AG20443 (cell line): ENCODE results near the gene STAM.

Experiments used
- DNase-seq: peaks from one replicate; pipeline ENCODE4 v3.0.0; 2012; ENCODE audit warnings: low spot score, mixed read lengths

The STAM gene

GRCh38 chr10:17647326-17647725 lies 3.4 kb downstream of the STAM start:
- no peak for DNase-seq

- no peak for DNase-seq
Observed at GRCh38 chr10:17648243-17649035, 4.5 kb downstream of the STAM start.

- DNase-seq, result no peak
Observed at GRCh38 chr10:17649052-17649451, 5.1 kb downstream of the STAM start.

- DNase-seq, result peak; percentile 11
Observed at GRCh38 chr10:17649836-17650235, 5.9 kb downstream of the STAM start.

- no peak for DNase-seq
Observed at GRCh38 chr10:17650416-17650815, 6.5 kb downstream of the STAM start.

GRCh38 chr10:17651896-17652295 lies 7.9 kb downstream of the STAM start:
- peak; percentile 34 for DNase-seq

- DNase-seq, result no peak
Observed at GRCh38 chr10:17652585-17652984, 8.6 kb downstream of the STAM start.

- no peak for DNase-seq
Observed at GRCh38 chr10:17655009-17655408, 11.1 kb downstream of the STAM start.

- DNase-seq, result no peak
Observed at GRCh38 chr10:17655567-17656146, 11.7 kb downstream of the STAM start.

- DNase-seq, result no peak
Observed at GRCh38 chr10:17657103-17657500, 13.2 kb downstream of the STAM start.

GRCh38 chr10:17659365-17659764 lies 15.4 kb downstream of the STAM start:
- DNase-seq, result no peak

- DNase-seq, result no peak
Observed at GRCh38 chr10:17660921-17661320, 17.0 kb downstream of the STAM start.

GRCh38 chr10:17661510-17661909 lies 17.6 kb downstream of the STAM start:
- no peak for DNase-seq

- DNase-seq, result no peak
Observed at GRCh38 chr10:17662193-17663138, 18.5 kb downstream of the STAM start.

GRCh38 chr10:17663450-17663849 lies 19.5 kb downstream of the STAM start:
- DNase-seq, result no peak

GRCh38 chr10:17665747-17666146 lies 21.8 kb downstream of the STAM start:
- DNase-seq, result peak; percentile 57

GRCh38 chr10:17668435-17669184 lies 24.7 kb downstream of the STAM start:
- no peak for DNase-seq

GRCh38 chr10:17669185-17669872 lies 25.4 kb downstream of the STAM start:
- no peak for DNase-seq

- DNase-seq, result no peak
Observed at GRCh38 chr10:17671307-17671706, 27.4 kb downstream of the STAM start.

GRCh38 chr10:17673471-17674061 lies 29.6 kb downstream of the STAM start:
- DNase-seq, result peak; percentile 88

GRCh38 chr10:17674566-17674965 lies 30.6 kb downstream of the STAM start:
- DNase-seq, result no peak
